Right lobe of liver (tissue), 6 donors: ENCODE measurements around the gene SULF2. TPM values are rescaled to one million over a fixed set of nuclear protein-coding genes. Genes with fewer than 3 reads are reported as not detected.

Experiments used
- ATAC-seq, 4 donors: fragments of 200-7000 bp; cut with Tn5 transposase; one replicate each; pipeline ENCODE4 v1.9.1; 2020; ENCODE audit warnings: mild to moderate bottlenecking in 4 of 4, moderate library complexity in 4 of 4
- DNase-seq, 3 donors: peaks; one replicate each; pipeline ENCODE4 v3.0.0-alpha.2; 2020
- H3K27ac ChIP-seq, 3 donors: fragments of 200-600 bp; one replicate each; pipeline ENCODE4 v1.8.0; 2022
- H3K27me3 ChIP-seq, 2 donors: fragments of 200-600 bp; one replicate each; pipeline ENCODE4 v1.8.0; 2022
- H3K36me3 ChIP-seq, 4 donors: fragments of 200-600 bp; sonication (generic) in 1 of 4; one replicate each; pipeline versions ENCODE4 v1.5.1 to v1.8.0; 2017 to 2022; ENCODE audit warnings: control low read depth in 1 of 4
- H3K4me1 ChIP-seq, 4 donors: fragments of 200-600 bp; sonication (generic) in 1 of 4; one replicate each; pipeline versions ENCODE4 v1.5.1 to v1.8.0; 2017 to 2022; ENCODE audit warnings: control low read depth in 1 of 4
- H3K4me3 ChIP-seq, 3 donors: fragments of 200-600 bp; one replicate each; pipeline ENCODE4 v1.8.0; 2022
- H3K9me3 ChIP-seq, 4 donors: fragments of 200-600 bp; sonication (generic) in 1 of 4; one replicate each; pipeline versions ENCODE4 v1.5.1 to v1.8.0; 2017 to 2022; ENCODE audit warnings: control low read depth in 1 of 4
- POLR2A ChIP-seq: fragments of 450-650 bp; IDR thresholded peaks from one replicate; pipeline ENCODE4 v1.6.1; 2017; ENCODE audit warnings: antibody characterized with exemption, mild to moderate bottlenecking
- WGBS: methylation state at CpG from one replicate; pipeline ENCODE4 v1.1.6; 2018; ENCODE audit warnings: low coverage, low lambda C conversion rate; ENCODE audit not compliant: insufficient coverage; ENCODE audit errors: missing lambda C conversion rate; 5-methylcytosine and 5-hydroxymethylcytosine counted together
- intact Hi-C, 2 donors: fragments of 100-400 bp; cut with DNase I; formaldehyde crosslinking; loops; one replicate each; pipeline versions ENCODE4 v1.11.2 to v1.14.1; 2022
- total RNA-seq, 6 experiments: library from RNA; depleted of rRNA in 2 of 6; stranded (reverse); fragments of >200 nt in 2 of 6; fragmentation: NEBNext Ultra II Directional in 3 of 6; extraction: Animal tissue kit (Norgen Biotek cat#: 25700) in 3 of 6; gene quantifications; one replicate each; pipeline versions ENCODE4 v1.1.0 to v1.2.4, GENCODE V29; 2016 to 2023
- TF ChIP-seq, protein P1 (sequence below), 4 donors: fragments of 200-600 bp in 3 of 4; fragments of 450-650 bp in 1 of 4; IDR thresholded peaks; one replicate each; pipeline versions ENCODE4 v1.5.1 to v1.8.0; 2016 to 2022; ENCODE audit warnings: antibody characterized with exemption in 4 of 4, mild to moderate bottlenecking in 2 of 4
- donor health status: DM: no; HTN: yes; CAD: no.
- donor health status: DM: no; HTN: no; CAD: no.
- donor health status: DM: no; HTN: no; CAD: no.
- donor health status: DM: no; HTN: yes; CAD: no.
- donor health status: DM: no; HTN: yes; CAD: no.

Gene SULF2
- total RNA-seq, 6 experiments from 2014 or later, result 6.1 to 92.0 (median 48.3) TPM

DNA sequence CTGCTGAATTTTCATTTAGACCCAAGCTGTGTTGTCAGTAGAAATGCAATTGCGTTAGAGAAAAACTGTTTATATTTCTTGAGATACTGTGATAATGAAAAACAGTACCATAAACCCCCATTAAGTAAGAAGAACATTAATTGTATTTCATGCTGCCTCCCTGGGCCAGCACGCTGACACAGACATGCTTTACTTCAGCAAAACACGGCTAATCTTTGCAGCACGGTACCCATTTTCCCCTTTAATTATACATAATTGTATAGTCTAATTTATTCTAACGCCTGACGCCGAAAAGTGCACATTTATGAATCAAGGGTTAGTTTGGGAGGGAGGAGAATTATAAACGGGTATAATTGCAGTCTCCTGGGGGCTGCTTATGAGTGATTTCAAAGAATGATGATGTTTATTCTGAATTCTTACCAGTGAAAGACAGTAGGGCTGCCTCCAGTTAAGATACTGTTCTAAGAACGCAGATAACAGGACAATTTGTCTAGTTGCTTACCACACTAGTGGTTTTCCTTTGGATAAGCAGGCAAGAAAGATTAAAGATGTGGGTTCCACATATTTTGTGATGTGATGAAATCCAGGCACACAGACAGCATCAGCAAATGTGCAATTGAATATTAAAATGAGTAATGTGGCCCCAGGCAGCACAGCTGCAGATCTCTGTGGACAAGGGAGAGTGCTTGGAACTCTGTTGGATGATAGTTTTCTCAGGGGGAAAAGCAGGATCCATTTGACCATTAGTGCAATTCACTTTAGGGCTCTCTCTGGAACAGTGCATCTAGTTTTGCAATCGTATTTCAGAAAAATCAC lies 4.7 kb upstream of the SULF2 start:
- 67% methylated on average over 10 of the region's 10 CpGs for WGBS
- Histone ChIP-seq H3K9me3 (no peaks in the 10 kb centered on the region), H3K4me1 (peaks cover 0 to under 1% (median 0%) of the 10 kb centered on the region in 4 donors), H3K27me3 (no peaks in the 10 kb centered on the region), H3K27ac (no peak overlapping the region), H3K36me3 (no peaks in the 10 kb centered on the region), H3K4me3 (no peak overlapping the region)
- no peak for DNase-seq
- intact Hi-C loops, result loop anchor here in 1 of 2 donors (10.0 kb wide), 1 partner anchor 115 kb away; no protein-coding TSS in a partner anchor
- TF ChIP-seq POLR2A, result no peak
- TF ChIP-seq, protein P1, sequence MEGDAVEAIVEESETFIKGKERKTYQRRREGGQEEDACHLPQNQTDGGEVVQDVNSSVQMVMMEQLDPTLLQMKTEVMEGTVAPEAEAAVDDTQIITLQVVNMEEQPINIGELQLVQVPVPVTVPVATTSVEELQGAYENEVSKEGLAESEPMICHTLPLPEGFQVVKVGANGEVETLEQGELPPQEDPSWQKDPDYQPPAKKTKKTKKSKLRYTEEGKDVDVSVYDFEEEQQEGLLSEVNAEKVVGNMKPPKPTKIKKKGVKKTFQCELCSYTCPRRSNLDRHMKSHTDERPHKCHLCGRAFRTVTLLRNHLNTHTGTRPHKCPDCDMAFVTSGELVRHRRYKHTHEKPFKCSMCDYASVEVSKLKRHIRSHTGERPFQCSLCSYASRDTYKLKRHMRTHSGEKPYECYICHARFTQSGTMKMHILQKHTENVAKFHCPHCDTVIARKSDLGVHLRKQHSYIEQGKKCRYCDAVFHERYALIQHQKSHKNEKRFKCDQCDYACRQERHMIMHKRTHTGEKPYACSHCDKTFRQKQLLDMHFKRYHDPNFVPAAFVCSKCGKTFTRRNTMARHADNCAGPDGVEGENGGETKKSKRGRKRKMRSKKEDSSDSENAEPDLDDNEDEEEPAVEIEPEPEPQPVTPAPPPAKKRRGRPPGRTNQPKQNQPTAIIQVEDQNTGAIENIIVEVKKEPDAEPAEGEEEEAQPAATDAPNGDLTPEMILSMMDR (IDR thresholded peaks at IDR 0.05), result no peak
- ATAC-seq, result no peak

DNA sequence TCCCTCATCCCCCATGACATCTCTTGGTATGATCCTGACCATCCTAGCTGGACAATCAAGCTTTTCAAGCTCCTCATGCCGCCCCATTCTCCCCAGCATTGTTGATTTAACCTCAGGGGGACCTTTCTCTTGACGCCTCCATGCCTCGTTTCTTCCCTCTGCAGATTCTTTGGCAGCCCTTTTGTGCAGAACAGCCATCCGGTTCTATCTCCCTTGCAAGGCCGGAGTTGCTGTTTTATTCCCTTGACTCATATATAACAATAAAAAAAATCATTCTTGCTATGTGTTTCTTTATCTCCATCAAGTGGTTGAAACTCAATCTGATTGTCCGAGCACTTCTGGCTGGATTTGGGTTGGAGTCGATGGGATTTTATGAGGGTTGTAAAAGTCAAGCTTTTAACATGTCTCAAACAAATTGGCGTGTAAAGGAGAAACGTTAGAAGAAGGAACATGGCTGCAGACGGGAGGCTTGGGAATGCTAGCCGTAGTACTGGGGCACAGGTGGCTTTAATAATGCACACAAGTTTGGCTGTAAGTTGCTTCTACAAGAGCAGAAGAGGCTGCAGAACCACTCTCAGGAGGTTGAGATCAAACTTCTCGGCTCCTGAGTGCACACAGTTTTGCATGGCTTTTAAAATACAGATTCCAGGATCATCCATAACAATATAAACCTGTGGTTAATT lies 3.9 kb upstream of the SULF2 start:
- DNase-seq (no peak), ATAC-seq (no peak)
- 64% methylated on average over 12 of the region's 12 CpGs for WGBS
- Histone ChIP-seq H3K4me3 (no peak overlapping the region), H3K4me1 (peaks cover 0 to 8% (median 0%) of the 10 kb centered on the region in 4 donors), H3K36me3 (no peaks in the 10 kb centered on the region), H3K9me3 (no peaks in the 10 kb centered on the region), H3K27ac (no peak overlapping the region), H3K27me3 (no peaks in the 10 kb centered on the region)
- TF ChIP-seq POLR2A, result no peak
- TF ChIP-seq, protein P1 (IDR thresholded peaks at IDR 0.05), result no peak
- intact Hi-C loops, result loop anchor here in 1 of 2 donors (10.0 kb wide), 1 partner anchor 114 kb away; no protein-coding TSS in a partner anchor

DNA sequence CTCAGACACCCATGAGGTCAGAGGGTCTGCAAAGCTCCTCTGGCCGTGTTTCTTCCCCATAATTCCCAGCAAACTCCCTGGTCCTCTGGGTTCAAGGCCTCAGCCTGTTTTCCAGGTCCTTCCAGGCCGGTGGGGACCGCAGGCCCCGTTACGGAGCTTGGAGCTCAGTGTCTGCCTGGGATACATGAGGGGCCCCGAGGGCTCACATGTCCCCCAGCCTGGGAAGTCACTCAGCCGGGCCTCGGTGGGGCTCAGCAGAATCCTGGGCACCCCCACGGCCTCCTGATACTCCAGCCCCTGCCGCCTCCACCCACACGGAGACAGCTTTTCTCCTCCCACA lies 3.4 kb upstream of the SULF2 start:
- DNase-seq, result no peak
- H3K27ac ChIP-seq, result no peak overlapping the region
- no CpG with 5 or more reads among the region's 11 CpGs for WGBS

DNA sequence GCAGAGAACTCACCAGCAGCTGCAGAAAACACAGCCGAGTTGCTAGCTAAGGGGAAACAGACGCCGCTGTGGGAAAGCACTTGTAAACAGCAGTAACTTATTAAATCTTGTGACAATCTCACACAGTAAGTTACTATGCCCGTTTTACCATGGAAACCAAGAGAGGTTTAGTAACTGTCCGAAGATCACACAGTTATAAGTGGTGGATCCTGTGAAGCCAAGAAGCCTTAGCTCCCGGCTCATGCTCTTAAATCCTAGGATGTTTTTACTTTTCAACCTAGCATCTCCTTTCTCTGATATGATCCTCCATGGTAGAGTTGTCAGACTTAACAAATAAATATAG lies 1.5 kb upstream of the SULF2 start:
- intact Hi-C loops, result loop anchor here in 1 of 2 donors (10.0 kb wide), 1 partner anchor 112 kb away; no protein-coding TSS in a partner anchor
- peak overlapping the region in 1 of 3 donors; percentile 30 for H3K27ac ChIP-seq
- H3K4me1 ChIP-seq, result peaks cover 0 to 16% (median 2%) of the 10 kb centered on the region in 4 donors
- H3K9me3 ChIP-seq, result no peaks in the 10 kb centered on the region
- ATAC-seq (no peak), DNase-seq (no peak)
- H3K36me3 ChIP-seq, result no peaks in the 10 kb centered on the region
- H3K4me3 ChIP-seq, result no peak overlapping the region
- TF ChIP-seq, protein P1 (IDR thresholded peaks at IDR 0.05), result no peak
- TF ChIP-seq POLR2A, result no peak
- no peaks in the 10 kb centered on the region for H3K27me3 ChIP-seq
- 10% methylated on average over 5 of the region's 6 CpGs for WGBS

More for the DNA sequence above, 3.4 kb upstream of the SULF2 start:
- Histone ChIP-seq H3K4me1 (peaks cover 0 to 8% (median 0%) of the 10 kb centered on the region in 4 donors), H3K36me3 (no peaks in the 10 kb centered on the region), H3K9me3 (no peaks in the 10 kb centered on the region), H3K4me3 (no peak overlapping the region), H3K27me3 (no peaks in the 10 kb centered on the region)
- no peak for TF ChIP-seq POLR2A
- TF ChIP-seq, protein P1 (IDR thresholded peaks at IDR 0.05), result no peak
- intact Hi-C loops, result loop anchor here in 1 of 2 donors (10.0 kb wide), 1 partner anchor 114 kb away; no protein-coding TSS in a partner anchor
- no peak for ATAC-seq
